Measurements from ENCODE around the gene HCFC1. TPM values are rescaled to one million over a fixed set of nuclear protein-coding genes. Genes with fewer than 3 reads are reported as not detected.
A peak's percentile ranks its signal among the peaks of the same experiment; 100 is the strongest.

HCFC1 gene
- total and polyA plus RNA-seq, 9 of the 15 experiments (the other 6 are each of a cell fraction or from before 2014, with no cell fraction given): 2.8 to 133 (median 17.1) TPM

DNA sequence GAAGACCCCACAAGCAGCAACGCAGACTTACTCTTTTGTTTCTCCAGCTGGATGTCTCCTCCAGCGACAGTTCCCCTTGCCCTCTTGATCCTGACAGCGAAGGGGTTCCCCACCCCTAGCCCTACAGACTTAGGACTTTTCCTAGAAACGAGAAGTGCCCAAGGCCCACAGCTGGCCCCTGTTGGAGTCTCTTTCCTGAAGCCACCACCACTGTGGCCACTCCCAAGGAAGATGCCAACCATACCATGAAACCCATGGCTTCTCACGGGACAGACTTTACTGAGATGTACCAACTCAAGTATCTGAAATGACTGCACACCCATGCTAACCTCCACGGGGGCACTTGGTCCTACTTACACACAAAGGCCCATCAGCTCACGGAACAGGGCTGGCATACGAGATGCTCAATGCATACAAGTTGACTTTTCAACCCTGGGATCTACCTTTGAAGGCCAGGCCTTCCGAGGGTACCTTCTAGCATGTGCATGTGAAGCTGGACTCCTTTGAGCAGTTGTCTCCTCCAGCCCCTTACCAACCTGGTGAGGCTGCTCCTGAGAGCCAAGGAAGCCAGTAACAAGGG is 49.0 kb upstream of the HCFC1 start:
- peaks cover 39% of the 10 kb centered on the region for H3K36me3 ChIP-seq (ENCODE audit: control insufficient read depth, insufficient read depth, low read length)
- BruUV-seq (replicated peaks): TSS peak; percentile 84
- intact Hi-C loops (cut with micrococcal nuclease) (loop anchor here (2.0 to 5.0 kb wide), 2 partner anchors 50 to 72 kb away; partner anchors contain the start of gene HCFC1), in situ Hi-C loops (cut with MboI) (no loop called here)
- peak in 1 of 4 experiments; percentile 25 for DNase-seq (ENCODE audit: extremely low read depth in 1 of 4, low spot score in 3 of 4)
- no peaks in the 10 kb centered on the region for H4K20me1 ChIP-seq (replicated peaks; ENCODE audit: control insufficient read depth, insufficient read depth, low read length)
- POLR2A ChIA-PET: interaction anchor here (0.6 to 2.1 kb wide), 10 partner anchors 9 to 1084 kb away, joined by 3 to 11 read pairs (median 3); no protein-coding TSS in a partner anchor
- ATAC-seq: no peak; the same call in 2 of the 3 replicates
- H3K4me1 ChIP-seq (replicated peaks in 1 of 2; ENCODE audit: control insufficient read depth in 2 of 2, insufficient read depth in 2 of 2, low read length in 2 of 2): peaks cover 21 to 80% of the 10 kb centered on the region in 2 experiments
- no peaks in the 10 kb centered on the region for H3K9me3 ChIP-seq (replicated peaks; ENCODE audit: control insufficient read depth, insufficient read depth, low read depth, low read length)
- no peak for TF ChIP-seq POU5F1 (IDR thresholded peaks at IDR 0.05; ENCODE audit: borderline replicate concordance, low read depth, low read length, partially characterized antibody)
- 0 out of 2 replicates have a peak, but pooled peaks have one; percentile 4 for TF ChIP-seq CBFB (CRISPR knock-in tag; IDR thresholded peaks at IDR 0.05)
- TF ChIP-seq SPI1 (IDR thresholded peaks at IDR 0.05; ENCODE audit: borderline replicate concordance, low read depth, low read length): peak; percentile 62; the same call in 1 of the 2 replicates
- TF ChIP-seq TFAP4 (CRISPR knock-in tag; IDR thresholded peaks at IDR 0.05; ENCODE audit: borderline replicate concordance): 0 out of 2 replicates have a peak, but pooled peaks have one; percentile 2
- no peak for TF ChIP-seq SRF (CRISPR knock-in tag; IDR thresholded peaks at IDR 0.05)
- no peak for TF ChIP-seq HNRNPUL1 (IDR thresholded peaks at IDR 0.05; ENCODE audit: low read length)
- WGBS (ENCODE audit: insufficient coverage, low coverage, missing lambda C conversion rate): 28% methylated on average over 9 of the region's 9 CpGs
- peak overlapping the region; percentile 76 for H3K4me2 ChIP-seq (ENCODE audit: insufficient read depth, low read length)
- H3K4me3 ChIP-seq: peak overlapping the region; percentile 81
- peak overlapping the region; percentile 95 to 99 for H3K9ac ChIP-seq (ENCODE audit: insufficient read depth in 1 of 2, low read depth in 2 of 2, low read length in 2 of 2)
- CTCF ChIA-PET (ENCODE audit: low intra/inter-chr PET ratio): interaction anchor here (1.0 kb wide), 1 partner anchor 74 kb away, joined by 6 read pairs; no protein-coding TSS in a partner anchor
- H3K9me1 ChIP-seq (ENCODE audit: control insufficient read depth, insufficient read depth, low read length): no peaks in the 10 kb centered on the region
- peak overlapping the region; percentile 92 for H3K27ac ChIP-seq (ENCODE audit: extremely low read depth, low read depth, low read length)
- peak overlapping the region; percentile 15; the same call in 1 of the 2 replicates for H2AFZ ChIP-seq (ENCODE audit: low read depth, low read length)
- H3K27me3 ChIP-seq (ENCODE audit: control insufficient read depth in 2 of 2, insufficient read depth in 2 of 2, low read length in 2 of 2): no peaks in the 10 kb centered on the region
- peak; percentile 71 for FAIRE-seq
- H3K79me2 ChIP-seq (ENCODE audit: control insufficient read depth, insufficient read depth, low read length): peaks cover 59% of the 10 kb centered on the region
